AG04450 (cell line): ENCODE data around the gene SLC25A45. TPM values are rescaled to one million over a fixed set of nuclear protein-coding genes. Genes with fewer than 3 reads are reported as not detected.

ENCODE experiments used
- CTCF ChIA-PET: fragments of 300-600, 350-600 bp; formaldehyde crosslinking; extraction: SDS; loops from one replicate; lab custom pipeline; 2022; ENCODE audit warnings: antibody characterized with exemption, inconsistent platforms; lab: Charles Lee
- POLR2A ChIA-PET: fragments of 350-600 bp; formaldehyde crosslinking; extraction: SDS; loops from one replicate; lab custom pipeline; 2021; ENCODE audit warnings: antibody characterized with exemption, inconsistent platforms; lab: Yijun Ruan, JAX
- DNase-seq: peaks from one replicate; pipeline ENCODE4 v3.0.0-alpha.2; 2011; ENCODE audit warnings: low read depth, low spot score
- H3K27ac ChIP-seq: one replicate; pipeline ENCODE4 v1.5.1; 2012; ENCODE audit warnings: low read depth, low read length, control low read depth
- H3K27me3 ChIP-seq: one replicate; pipeline ENCODE4 v1.6.0; 2012; ENCODE audit warnings: low read length; ENCODE audit not compliant: control insufficient read depth, insufficient read depth
- H3K4me3 ChIP-seq: 2 replicates; pipeline ENCODE4 v1.5.1; 2011; ENCODE audit warnings: mild to moderate bottlenecking, low read depth, low read length, control low read depth
- H3K9me3 ChIP-seq: 2 replicates; pipeline ENCODE4 v1.5.1; 2012; ENCODE audit warnings: low read length; ENCODE audit not compliant: control insufficient read depth, insufficient read depth
- polyA plus RNA-seq: library from polyadenylated mRNA; depleted of rRNA; stranded (reverse); fragments of >200 nt; gene quantifications from 2 replicates; pipeline ENCODE4 v1.2.3, GENCODE V29; 2011
- TF ChIP-seq, protein P1 (sequence below): IDR thresholded peaks from 2 replicates; pipeline ENCODE4 v1.5.1; 2011; ENCODE audit warnings: low read depth, low read length, control low read depth, inconsistent platforms

The SLC25A45 gene
- polyA plus RNA-seq, 1 experiment = 0.76 TPM

DNA sequence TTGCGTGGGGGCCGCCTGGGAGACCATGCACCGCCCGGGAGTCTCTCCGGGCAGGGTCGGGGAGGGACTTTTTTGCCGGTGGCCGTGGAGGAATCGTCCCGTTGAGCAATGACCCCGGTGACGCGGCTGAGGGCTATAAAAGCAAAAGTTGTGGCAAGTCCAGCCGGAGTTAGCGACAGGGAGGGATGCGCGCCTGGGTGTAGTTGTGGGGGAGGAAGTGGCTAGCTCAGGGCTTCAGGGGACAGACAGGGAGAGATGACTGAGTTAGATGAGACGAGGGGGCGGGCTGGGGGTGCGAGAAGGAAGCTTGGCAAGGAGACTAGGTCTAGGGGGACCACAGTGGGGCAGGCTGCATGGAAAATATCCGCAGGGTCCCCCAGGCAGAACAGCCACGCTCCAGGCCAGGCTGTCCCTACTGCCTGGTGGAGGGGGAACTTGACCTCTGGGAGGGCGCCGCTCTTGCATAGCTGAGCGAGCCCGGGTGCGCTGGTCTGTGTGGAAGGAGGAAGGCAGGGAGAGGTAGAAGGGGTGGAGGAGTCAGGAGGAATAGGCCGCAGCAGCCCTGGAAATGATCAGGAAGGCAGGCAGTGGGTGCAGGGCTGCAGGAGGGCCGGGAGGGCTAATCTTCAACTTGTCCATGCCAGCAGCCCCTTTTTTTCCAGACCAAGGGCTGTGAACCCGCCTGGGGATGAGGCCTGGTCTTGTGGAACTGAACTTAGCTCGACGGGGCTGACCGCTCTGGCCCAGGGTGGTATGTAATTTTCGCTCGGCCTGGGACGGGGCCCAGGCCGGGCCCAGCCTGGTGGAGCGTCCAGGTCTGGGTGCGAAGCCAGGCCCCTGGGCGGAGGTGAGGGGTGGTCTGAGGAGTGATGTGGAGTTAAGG, 40.4 kb upstream of the SLC25A45 start, which contains the start of gene NEAT1:
Gene NEAT1, plus strand, starts transcription at position 166 of the 883 bp plus-strand sequence.
- DNase-seq = no peak
- ChIA-PET POLR2A (interaction anchor here (0.5 to 17.0 kb wide), 40 partner anchors 6 to 436 kb away, joined by 3 to 999 read pairs (median 4); partner anchors contain the start of genes DPF2, FAM89B, FRMD8 and MALAT1), CTCF (interaction anchor here (0.6 to 1.3 kb wide), 3 partner anchors 85 to 361 kb away, joined by 3 read pairs; no protein-coding TSS in a partner anchor)
- peak within 1 kb of the TSS; percentile 100 for H3K27ac ChIP-seq
- peak within 1 kb of the TSS; percentile 97 for H3K4me3 ChIP-seq
- TF ChIP-seq, protein P1, sequence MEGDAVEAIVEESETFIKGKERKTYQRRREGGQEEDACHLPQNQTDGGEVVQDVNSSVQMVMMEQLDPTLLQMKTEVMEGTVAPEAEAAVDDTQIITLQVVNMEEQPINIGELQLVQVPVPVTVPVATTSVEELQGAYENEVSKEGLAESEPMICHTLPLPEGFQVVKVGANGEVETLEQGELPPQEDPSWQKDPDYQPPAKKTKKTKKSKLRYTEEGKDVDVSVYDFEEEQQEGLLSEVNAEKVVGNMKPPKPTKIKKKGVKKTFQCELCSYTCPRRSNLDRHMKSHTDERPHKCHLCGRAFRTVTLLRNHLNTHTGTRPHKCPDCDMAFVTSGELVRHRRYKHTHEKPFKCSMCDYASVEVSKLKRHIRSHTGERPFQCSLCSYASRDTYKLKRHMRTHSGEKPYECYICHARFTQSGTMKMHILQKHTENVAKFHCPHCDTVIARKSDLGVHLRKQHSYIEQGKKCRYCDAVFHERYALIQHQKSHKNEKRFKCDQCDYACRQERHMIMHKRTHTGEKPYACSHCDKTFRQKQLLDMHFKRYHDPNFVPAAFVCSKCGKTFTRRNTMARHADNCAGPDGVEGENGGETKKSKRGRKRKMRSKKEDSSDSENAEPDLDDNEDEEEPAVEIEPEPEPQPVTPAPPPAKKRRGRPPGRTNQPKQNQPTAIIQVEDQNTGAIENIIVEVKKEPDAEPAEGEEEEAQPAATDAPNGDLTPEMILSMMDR = no peak
- H3K27me3 ChIP-seq = no peaks in the 10 kb centered on the region
- peaks cover 6% of the 10 kb centered on the region; the same call in 1 of the 2 replicates for H3K9me3 ChIP-seq

DNA sequence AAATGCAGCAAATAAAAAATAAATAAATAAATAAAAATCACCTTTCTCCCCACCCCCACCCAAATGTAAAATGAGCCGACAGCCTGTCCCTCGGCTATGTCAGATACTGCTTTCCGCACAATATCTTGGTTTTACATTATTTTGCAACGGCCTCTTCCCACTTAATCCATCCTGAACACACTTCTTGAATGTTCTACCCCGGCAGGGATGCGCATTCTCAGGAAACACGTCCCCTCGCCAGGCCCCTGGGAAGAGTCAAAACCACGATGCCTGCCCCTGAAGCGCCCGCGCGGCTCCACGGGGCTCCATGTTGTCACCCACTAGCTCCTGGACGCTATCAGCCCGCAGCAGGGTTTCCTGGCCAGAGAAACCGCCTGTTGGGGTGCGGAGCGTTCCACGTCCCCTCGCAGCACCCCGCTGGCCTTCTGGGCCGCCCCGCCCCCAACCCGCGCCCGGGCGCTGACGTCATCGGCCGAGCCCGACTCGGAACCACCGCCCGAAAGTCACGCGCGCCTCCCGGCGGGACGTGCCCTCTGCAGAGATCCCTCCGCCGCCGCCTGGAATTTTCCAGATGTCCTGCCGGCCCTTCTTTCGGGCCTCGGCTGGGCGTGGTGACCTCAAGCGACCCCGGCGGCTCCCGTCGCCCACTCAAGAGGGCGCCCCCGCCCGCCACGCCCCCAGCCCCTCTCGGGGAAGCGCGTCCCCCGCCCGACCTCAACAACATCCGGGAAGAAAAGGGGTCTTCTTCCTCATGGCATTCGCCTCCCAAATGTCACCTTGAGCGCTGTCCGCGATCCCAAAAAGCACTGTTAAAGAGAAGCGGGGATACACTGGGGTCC, 39.6 kb upstream of the SLC25A45 start:
- ChIA-PET POLR2A (interaction anchor here (0.5 to 17.0 kb wide), 42 partner anchors 7 to 192 kb away, joined by 3 to 999 read pairs (median 4); partner anchors contain the start of genes DPF2, FAM89B, FRMD8 and MALAT1), CTCF (interaction anchor here (0.6 to 1.3 kb wide), 2 partner anchors 86 to 360 kb away, joined by 3 read pairs; no protein-coding TSS in a partner anchor)
- peaks cover 6% of the 10 kb centered on the region; the same call in 1 of the 2 replicates for H3K9me3 ChIP-seq
- peak overlapping the region; percentile 100 for H3K27ac ChIP-seq
- peak overlapping the region; percentile 97 for H3K4me3 ChIP-seq
- TF ChIP-seq, protein P1 = no peak
- DNase-seq = peak; percentile 96
- H3K27me3 ChIP-seq = no peaks in the 10 kb centered on the region

DNA sequence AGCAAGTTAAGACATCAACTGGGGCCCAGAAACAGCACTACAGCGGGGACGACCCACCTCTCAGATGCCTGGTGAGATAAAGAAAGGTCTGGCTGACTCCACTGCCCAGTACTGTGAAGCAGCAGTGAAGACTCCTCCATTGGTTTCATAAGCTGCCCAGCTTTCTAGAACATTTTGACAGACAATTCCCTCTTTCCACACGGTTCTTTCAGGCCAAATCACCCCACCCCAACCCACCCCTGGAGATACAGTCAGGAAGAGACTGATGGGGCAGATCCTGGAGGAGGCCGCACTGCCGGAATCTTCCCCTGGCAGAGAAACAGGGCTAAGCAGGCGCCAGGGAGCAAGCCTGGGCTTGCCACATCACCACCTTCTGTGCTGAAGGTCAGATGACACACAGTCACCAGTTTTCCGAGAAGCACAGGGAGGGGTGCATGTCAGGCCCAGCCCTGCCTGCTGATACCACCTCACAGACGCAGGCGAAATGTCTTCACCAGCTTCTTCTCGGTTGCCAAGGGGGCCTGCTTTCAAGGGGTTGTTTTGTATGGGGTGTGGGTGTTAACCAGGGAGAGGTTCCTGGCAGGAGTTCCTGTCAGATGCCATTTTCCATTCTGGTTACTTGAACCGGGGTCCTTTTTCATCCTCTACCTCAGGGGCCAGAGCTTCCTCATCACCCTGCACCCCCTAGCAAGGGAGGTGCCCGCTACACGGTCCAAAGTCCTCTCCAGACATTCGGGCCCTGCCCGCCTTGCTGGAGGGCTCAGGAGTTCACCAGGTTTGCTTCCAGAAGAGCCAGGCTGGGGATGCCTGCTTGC, 38.7 kb upstream of the SLC25A45 start:
- ChIA-PET POLR2A (interaction anchor here (0.7 to 17.0 kb wide), 16 partner anchors 8 to 88 kb away, joined by 3 to 999 read pairs (median 4); partner anchors contain the start of genes DPF2, MALAT1 and SLC25A45), CTCF (no interaction called here)
- no peaks in the 10 kb centered on the region for H3K27me3 ChIP-seq
- DNase-seq = peak; percentile 97
- peak overlapping the region; percentile 100 for H3K27ac ChIP-seq
- TF ChIP-seq, protein P1 = no peak
- H3K9me3 ChIP-seq = peaks cover 6% of the 10 kb centered on the region; the same call in 1 of the 2 replicates
- peak overlapping the region; percentile 70 for H3K4me3 ChIP-seq

DNA sequence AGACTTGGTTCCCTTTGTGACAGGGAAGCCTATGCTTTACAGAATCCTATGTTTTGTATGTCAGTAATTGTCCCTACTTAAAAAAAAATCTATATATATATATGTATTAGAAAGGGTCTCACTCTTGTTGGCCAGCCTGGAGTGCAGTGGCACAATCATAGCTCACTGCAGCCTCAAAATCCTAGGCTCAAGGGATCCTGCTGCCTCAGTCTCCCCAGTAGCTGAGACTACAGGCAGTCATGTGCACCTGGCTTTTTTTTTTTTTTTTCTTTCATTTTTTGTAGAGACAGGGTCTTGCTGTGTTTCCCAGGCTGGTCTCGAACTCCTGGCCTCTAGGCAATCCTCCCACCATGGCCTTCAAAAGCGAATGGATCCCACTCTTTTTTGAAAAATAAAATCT, 38.1 kb upstream of the SLC25A45 start:
- Histone ChIP-seq H3K9me3 (peaks cover 6% of the 10 kb centered on the region; the same call in 1 of the 2 replicates), H3K27me3 (no peaks in the 10 kb centered on the region), H3K4me3 (peak overlapping the region; percentile 29; the same call in 1 of the 2 replicates), H3K27ac (peak overlapping the region; percentile 100)
- POLR2A ChIA-PET = interaction anchor here (1.0 to 17.0 kb wide), 6 partner anchors 9 to 81 kb away, joined by 3 to 999 read pairs (median 48); partner anchors contain the start of genes MALAT1 and SLC25A45
- TF ChIP-seq, protein P1 = no peak
- no peak for DNase-seq
- CTCF ChIA-PET = no interaction called here
